ENCODE measurements around the gene SPOCK1.

The SPOCK1 gene

DNA sequence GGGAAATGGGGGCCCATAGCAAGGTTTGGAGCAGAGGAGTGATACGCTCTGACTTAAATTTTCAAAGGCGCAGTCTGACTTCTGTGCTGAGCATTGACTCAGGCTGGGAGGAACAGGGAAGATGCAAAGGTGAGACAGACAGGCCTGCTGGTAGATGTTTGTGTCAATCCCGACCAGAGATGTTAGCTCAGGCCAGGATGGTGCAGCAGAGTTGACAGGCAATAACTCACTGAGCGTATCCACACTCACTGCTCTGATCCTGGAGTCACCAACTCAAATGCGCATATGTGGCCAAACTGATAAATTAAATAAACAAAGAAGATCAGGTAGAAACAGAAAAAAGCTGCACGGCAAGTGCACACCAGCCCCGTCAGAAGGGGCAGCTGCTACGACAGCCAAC is 95.3 kb downstream of the SPOCK1 start:
- TF ChIP-seq, protein P1, sequence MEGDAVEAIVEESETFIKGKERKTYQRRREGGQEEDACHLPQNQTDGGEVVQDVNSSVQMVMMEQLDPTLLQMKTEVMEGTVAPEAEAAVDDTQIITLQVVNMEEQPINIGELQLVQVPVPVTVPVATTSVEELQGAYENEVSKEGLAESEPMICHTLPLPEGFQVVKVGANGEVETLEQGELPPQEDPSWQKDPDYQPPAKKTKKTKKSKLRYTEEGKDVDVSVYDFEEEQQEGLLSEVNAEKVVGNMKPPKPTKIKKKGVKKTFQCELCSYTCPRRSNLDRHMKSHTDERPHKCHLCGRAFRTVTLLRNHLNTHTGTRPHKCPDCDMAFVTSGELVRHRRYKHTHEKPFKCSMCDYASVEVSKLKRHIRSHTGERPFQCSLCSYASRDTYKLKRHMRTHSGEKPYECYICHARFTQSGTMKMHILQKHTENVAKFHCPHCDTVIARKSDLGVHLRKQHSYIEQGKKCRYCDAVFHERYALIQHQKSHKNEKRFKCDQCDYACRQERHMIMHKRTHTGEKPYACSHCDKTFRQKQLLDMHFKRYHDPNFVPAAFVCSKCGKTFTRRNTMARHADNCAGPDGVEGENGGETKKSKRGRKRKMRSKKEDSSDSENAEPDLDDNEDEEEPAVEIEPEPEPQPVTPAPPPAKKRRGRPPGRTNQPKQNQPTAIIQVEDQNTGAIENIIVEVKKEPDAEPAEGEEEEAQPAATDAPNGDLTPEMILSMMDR (IDR thresholded peaks at IDR 0.05; ENCODE audit: low read depth, low read length): no peak
- no peak overlapping the region for H3K4me3 ChIP-seq (replicated peaks in 1 of 2; ENCODE audit: low read depth in 2 of 2, low read length in 2 of 2)
- no peak for DNase-seq (ENCODE audit: low read depth in 2 of 2)

DNA sequence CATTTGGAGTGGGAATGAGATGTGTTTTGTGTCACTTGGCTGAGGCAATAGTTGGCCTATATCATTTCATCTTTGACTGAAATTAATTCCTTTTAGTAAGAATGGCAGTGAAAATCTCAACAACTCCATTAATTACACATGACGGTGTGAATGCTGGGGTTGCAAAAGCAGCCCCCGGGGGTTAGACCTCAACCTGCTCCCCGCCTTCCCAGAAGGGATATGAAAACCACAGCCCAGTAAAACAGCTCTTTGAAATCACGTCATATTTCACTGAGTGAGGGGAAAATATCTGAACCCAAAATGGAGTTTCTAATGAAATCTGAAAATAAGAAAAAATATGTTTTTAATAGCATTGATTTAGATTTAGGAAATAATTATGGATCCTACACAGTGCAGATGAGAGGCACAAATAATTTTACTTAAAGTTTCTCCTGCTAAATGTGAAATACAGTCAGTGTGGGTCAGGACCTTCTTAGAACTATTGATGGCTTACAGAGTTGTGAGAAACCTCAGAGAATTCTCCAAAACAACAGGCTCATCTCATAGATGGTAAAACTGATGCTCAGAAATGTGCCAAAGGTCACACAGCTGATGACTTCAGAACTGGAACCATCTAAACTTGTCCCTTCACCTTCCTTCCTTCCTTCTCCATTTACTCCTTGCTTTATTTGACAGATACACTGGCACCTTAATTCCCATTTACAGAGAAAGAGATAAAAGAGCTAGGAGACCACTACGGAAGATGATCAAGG is 96.5 kb downstream of the SPOCK1 start:
- no peak overlapping the region for H3K4me3 ChIP-seq (replicated peaks in 1 of 2; ENCODE audit: low read depth in 2 of 2, low read length in 2 of 2)
- DNase-seq (ENCODE audit: low read depth in 2 of 2): no peak
- TF ChIP-seq, protein P1 (IDR thresholded peaks at IDR 0.05; ENCODE audit: low read depth, low read length): no peak

GRCh38 chr5:137401946-137402345 is 97.2 kb downstream of the SPOCK1 start:
- no peak for DNase-seq (ENCODE audit: low read depth in 2 of 2)
- H3K4me3 ChIP-seq (replicated peaks in 1 of 2; ENCODE audit: low read depth in 2 of 2, low read length in 2 of 2): no peak overlapping the region
- TF ChIP-seq, protein P1 (IDR thresholded peaks at IDR 0.05; ENCODE audit: low read depth, low read length): no peak

DNA sequence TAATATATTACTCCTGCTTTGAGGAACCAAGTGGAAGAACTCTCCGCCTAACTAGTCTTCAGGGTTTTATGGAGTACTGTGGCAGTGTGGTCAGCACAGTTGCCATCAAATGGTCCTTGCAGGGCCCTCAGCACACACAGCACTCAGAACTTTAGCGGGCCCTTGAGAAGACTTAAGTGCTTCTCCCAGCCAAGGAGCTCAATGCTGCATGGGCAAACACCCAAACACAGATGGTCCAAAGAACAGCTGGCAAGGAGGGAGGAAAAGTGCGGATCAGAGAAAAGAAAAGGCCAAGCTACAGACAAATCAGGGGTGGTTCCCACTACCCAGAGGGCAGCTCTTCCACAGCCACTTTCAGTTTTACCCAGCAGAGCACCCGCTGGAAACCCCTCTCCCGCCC is 98.6 kb downstream of the SPOCK1 start:
- TF ChIP-seq, protein P1 (IDR thresholded peaks at IDR 0.05; ENCODE audit: low read depth, low read length): no peak
- no peak overlapping the region for H3K4me3 ChIP-seq (replicated peaks in 1 of 2; ENCODE audit: low read depth in 2 of 2, low read length in 2 of 2)
- DNase-seq (ENCODE audit: low read depth in 2 of 2): no peak

DNA sequence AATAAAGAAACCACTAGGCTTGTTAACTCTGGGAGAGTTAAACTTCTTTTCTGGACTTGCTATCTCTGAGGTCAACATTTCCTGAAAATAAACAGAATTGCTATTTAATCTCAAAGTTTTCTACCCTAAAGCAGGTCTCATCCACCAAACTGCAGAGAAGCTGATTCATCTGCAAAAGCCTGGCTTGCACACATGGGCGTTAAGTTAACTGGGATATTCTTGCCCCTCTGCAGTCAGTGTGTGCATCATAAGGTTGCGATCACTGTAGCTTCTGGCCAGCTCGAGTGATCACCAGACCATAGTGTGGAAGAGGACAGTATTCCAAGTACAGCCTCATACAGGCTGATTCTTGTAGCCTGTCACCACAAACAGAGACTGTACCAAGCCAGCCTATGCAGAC is 99.2 kb downstream of the SPOCK1 start:
- TF ChIP-seq, protein P1 (IDR thresholded peaks at IDR 0.05; ENCODE audit: low read depth, low read length): no peak
- no peak overlapping the region for H3K4me3 ChIP-seq (replicated peaks in 1 of 2; ENCODE audit: low read depth in 2 of 2, low read length in 2 of 2)
- DNase-seq (ENCODE audit: low read depth in 2 of 2): no peak

DNA sequence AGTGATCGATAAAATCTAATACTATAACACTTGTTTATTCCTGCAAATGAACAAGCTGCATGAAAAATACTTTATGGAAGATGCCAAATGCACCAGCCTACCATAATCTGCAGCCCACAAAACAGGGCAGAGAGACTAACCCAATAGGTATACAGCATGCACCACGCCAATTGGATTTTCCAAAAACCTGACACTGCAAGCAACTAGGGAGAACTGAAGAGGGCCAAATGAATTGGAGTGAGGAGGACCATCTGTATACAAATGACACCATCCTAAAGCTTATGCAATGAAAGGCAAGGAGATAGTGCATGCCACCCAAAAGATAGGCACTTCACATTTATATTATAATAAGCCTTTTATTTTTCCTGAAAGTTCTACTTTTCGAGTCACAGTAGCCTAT is 100.4 kb downstream of the SPOCK1 start:
- TF ChIP-seq, protein P1 (IDR thresholded peaks at IDR 0.05; ENCODE audit: low read depth, low read length): no peak
- DNase-seq (ENCODE audit: low read depth in 2 of 2): no peak
- no peak overlapping the region for H3K4me3 ChIP-seq (replicated peaks in 1 of 2; ENCODE audit: low read depth in 2 of 2, low read length in 2 of 2)

GRCh38 chr5:137398154-137398553 is 101.0 kb downstream of the SPOCK1 start:
- no peak for DNase-seq (ENCODE audit: low read depth in 2 of 2)

More at GRCh38 chr5:137398154-137398553, 101.0 kb downstream of the SPOCK1 start:
- TF ChIP-seq, protein P1 (IDR thresholded peaks at IDR 0.05; ENCODE audit: low read depth, low read length): no peak
- H3K4me3 ChIP-seq (replicated peaks in 1 of 2; ENCODE audit: low read depth in 2 of 2, low read length in 2 of 2): no peak overlapping the region

Measured in cardiac fibroblast (primary cell).